GM10266 (cell line): ENCODE measurements around the gene ZNF14.
"Not testable (repeated sequence)": the region's sequence is repeated elsewhere in the genome, so short reads cannot be mapped to it uniquely, and the experiment has no call there.

Experiments
- DNase-seq: peaks from one replicate; pipeline ENCODE4 v3.0.0; 2012; ENCODE audit errors: extremely low spot score
- TF ChIP-seq, protein P1 (sequence below): IDR thresholded peaks from 2 replicates; pipeline ENCODE4 v1.5.1; 2012; ENCODE audit warnings: mild to moderate bottlenecking, low read depth; ENCODE audit not compliant: control insufficient read depth, insufficient read depth; ENCODE audit errors: missing control alignments

Gene ZNF14

DNA sequence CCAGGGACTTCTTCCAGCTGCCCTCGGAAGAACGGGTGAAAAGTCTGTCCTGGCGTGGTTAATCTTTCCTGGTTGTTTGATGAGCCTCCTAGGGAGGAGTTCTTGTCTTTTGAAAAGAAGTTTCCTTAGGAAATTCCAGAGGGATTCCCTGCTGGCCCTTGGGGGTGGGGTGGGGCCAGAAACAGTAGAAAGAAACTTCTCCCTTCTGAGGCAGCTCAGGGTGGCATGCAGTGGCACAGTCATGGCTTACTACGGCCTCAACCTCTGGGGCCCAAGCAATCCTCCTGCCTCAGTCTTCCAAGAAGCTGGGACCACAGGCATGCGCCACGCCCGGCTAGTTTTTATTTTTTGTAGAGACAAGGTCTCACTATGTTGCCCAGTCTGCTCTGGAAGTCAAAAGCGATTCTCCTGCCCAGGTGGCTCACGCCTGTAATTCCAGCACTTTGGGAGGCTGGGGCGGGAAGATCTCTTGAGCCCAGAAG lies 62.8 kb downstream of the ZNF14 start:
- DNase-seq, result no peak
- TF ChIP-seq, protein P1, sequence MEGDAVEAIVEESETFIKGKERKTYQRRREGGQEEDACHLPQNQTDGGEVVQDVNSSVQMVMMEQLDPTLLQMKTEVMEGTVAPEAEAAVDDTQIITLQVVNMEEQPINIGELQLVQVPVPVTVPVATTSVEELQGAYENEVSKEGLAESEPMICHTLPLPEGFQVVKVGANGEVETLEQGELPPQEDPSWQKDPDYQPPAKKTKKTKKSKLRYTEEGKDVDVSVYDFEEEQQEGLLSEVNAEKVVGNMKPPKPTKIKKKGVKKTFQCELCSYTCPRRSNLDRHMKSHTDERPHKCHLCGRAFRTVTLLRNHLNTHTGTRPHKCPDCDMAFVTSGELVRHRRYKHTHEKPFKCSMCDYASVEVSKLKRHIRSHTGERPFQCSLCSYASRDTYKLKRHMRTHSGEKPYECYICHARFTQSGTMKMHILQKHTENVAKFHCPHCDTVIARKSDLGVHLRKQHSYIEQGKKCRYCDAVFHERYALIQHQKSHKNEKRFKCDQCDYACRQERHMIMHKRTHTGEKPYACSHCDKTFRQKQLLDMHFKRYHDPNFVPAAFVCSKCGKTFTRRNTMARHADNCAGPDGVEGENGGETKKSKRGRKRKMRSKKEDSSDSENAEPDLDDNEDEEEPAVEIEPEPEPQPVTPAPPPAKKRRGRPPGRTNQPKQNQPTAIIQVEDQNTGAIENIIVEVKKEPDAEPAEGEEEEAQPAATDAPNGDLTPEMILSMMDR, result no peak

DNA sequence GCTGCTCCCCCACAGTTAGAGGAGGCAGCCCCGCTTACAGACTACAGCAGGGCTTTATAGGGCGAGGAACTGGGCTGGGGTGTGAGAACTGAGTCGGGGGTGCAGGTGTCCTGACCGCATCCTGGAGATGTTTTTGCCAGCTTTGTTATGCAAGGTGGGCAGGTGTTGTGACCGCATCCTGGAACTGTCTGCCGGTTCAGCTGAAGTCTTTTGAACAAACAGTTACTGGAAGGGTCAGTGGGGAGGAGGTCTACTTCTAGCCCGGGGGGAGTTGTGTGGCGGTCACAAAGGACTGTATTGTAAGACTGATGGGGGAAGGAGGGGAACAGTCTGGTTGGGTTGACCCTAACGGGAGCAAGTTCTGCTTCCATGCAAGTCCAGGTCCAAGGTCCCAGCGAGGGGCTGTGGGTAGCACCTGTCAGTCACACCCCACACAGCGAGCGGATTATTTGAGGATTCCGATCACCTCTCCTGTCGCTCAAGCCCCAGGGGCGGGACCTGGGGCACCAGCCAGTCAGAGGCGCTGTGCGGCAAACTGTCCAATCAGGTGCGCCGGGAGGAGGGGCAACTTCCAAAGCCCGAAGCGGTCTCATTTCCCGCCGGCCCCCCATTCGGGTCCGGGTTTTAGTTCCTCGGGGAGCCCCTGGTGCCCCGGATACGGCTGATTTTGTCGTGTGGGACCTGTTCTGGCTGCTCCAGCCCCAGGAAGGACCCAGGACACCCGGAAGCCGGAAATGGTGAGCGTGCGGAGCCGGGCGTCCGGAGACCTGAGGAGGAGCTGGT lies 64.5 kb downstream of the ZNF14 start, which contains the start of gene ZNF101:
ZNF101 (plus strand) TSS at position 610 of the 783 bp plus-strand sequence; CDS start at position 735, 125 bp downstream.
- TF ChIP-seq, protein P1, result no peak
- DNase-seq, result peak; percentile 95

DNA sequence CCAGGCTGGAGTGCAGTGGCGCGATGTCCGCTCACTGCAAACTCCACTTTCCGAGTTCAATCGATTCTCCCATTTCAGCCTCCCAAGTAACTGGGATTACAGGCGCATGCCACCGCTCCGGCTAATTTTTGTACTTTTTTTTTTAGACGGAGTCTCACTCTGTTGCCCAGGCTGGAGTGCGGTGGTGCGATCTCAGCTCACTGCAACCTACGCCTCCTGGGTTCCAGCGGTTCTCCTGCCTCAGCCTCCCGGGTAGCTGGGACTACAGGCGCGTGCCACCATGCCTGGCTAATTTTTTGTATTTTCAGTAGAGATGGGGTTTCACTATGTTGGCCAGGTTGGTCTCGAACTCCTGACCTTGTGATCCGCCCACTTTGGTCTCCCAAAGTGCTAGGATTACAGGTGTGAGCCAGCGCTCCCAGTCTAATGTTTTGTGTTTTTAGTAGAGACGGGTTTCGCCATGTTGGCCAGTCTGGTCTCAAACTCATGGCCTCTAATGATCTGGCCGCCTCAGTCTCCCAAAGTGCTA lies 67.4 kb downstream of the ZNF14 start:
- DNase-seq, result not testable (repeated sequence)

DNA sequence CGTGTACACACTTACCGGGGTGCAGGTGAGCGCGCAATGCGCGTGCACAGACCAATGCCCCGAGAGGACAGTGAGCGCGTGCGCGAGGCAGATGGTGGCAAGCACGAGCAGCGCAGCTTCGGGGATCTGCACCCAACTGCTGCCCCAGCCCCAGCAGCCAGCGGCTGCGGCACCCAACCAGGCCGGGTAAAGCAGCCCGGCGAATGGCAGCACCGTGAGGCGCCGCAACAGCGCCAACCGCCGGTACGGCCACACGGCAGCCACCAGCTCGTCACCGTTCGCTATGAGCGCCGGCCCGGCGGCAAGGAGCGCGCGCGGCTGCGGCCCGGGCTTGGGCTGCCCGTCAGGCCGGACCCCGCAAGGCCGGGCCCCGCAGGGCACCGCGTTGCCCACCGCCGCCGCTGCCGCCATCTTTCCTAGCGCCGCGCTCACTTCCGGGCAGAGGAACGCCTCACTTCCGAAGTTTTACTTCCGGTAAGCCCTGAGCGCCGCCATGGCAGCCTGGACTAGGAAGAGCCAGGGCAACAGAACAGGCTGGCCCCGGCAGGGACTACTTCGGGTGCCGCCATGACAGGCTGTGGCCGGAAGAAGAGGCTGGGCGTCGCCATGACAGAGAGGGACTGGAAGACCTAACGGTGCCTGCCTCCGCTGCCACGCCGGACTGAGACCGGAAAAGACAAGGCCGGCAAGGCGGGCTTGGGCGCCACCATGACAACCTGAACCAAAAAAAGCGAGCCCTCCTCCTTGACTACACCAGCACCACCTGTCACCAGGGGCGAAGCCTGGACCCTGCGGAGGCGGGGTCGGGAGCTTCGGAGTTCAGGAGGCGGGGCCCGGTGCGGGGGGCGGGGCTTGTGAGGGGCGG lies 69.4 kb downstream of the ZNF14 start, which contains the start of gene ATP13A1:
ATP13A1 (minus strand) TSS at position 421 of the 865 bp plus-strand sequence; CDS start at position 411, 10 bp downstream.
- DNase-seq, result peak; percentile 91
- TF ChIP-seq, protein P1, result peak; percentile 43

DNA sequence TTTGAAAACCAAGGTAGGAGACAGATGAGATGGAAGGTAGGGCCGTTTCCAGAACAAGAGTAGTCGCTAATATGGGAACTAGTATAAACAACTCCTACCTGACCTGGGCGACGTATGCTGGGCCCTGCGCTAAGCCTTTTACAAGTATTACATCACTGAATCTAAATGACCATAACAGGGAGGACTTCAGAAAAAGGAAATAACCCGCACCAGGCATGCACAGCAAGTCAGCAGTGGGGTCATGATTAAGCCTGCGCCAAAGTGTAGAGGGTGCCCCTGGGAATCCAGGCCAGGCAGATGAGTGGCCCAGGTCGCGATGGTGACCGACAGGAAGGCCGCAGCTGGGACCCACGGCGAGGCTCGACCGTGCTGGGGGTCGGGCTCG lies 70.0 kb downstream of the ZNF14 start:
- TF ChIP-seq, protein P1, result no peak
- DNase-seq, result no peak

DNA sequence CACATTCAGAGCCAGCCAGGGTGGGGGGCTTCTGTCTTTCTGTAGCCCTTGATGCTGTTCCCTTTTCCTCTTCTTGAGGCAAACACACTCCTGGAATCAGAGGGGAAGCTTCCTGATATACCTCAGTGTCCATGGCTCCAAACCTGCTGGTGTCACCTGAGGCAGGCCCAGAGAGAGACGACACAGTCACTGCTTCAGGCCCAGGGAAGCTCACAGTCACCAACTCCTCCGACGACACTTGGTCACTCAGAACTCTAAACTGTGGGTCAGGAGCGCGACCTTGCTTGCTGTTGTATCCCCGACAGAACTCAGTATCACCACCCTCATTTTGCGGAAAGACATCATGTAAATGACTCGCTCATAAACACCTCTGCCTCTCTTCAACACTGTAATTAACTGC lies 70.6 kb downstream of the ZNF14 start:
- TF ChIP-seq, protein P1, result no peak
- DNase-seq, result no peak

DNA sequence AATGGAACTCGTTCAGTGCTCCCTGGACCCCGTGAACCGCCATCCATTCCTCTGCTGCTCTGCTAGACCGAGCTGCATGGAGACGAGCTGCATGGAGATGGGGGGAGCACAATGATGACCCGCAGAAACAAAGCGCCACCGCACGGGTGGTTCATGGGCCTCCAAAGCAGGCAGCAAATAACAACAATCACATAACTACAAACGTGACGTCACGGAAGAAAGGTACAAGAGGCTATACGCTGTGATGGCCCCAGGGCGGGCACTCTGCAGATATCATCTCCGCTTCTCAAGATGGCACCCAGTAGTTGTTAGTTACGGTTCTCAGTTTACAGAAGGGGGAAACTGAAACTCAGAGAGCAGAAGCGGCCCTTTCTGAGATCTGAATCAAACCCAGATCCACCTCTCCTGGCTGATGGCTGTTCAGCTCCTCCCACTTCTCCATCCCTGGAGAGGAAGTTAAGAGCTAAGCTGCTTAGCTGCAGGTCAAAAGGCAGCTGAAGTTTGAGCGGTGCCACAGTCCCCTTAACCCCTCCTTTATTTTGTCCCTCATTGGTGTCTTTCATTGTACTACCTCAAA lies 71.1 kb downstream of the ZNF14 start:
- TF ChIP-seq, protein P1, result no peak
- peak; percentile 79 for DNase-seq
